GM19438 (cell line): ENCODE measurements around the gene CPA4.

ENCODE experiments used
- ATAC-seq: cut with Tn5 transposase; IDR thresholded peaks from one replicate; pipeline ENCODE4 v1.9.1; 2021; ENCODE audit warnings: low read depth; ENCODE audit not compliant: unreplicated experiment

The CPA4 gene

GRCh38 chr7:130274983-130275591 lies 17.9 kb upstream of the CPA4 start:
- no peak for ATAC-seq

DNA sequence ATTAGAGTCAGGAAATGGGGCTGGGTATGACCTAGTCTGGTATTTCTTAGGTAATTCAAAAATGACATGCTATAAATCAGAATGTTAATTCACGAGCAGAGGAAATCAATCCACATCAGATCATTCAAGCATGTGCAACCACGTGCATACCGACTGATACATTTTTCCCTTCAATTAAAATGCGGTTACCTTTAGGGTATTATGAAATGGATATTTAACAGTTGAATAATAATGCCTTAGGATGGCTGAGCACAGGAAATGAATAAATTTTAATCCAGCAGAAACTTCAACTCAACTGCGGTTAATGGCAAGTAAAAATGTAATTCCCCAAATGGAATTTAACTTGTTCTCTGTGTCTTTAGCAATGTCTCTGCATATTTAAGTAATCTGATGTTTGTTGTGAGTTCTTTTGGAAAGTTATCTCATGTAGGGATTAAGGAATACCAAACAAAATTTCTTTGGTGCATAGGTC lies 17.1 kb upstream of the CPA4 start:
- ATAC-seq = no peak

DNA sequence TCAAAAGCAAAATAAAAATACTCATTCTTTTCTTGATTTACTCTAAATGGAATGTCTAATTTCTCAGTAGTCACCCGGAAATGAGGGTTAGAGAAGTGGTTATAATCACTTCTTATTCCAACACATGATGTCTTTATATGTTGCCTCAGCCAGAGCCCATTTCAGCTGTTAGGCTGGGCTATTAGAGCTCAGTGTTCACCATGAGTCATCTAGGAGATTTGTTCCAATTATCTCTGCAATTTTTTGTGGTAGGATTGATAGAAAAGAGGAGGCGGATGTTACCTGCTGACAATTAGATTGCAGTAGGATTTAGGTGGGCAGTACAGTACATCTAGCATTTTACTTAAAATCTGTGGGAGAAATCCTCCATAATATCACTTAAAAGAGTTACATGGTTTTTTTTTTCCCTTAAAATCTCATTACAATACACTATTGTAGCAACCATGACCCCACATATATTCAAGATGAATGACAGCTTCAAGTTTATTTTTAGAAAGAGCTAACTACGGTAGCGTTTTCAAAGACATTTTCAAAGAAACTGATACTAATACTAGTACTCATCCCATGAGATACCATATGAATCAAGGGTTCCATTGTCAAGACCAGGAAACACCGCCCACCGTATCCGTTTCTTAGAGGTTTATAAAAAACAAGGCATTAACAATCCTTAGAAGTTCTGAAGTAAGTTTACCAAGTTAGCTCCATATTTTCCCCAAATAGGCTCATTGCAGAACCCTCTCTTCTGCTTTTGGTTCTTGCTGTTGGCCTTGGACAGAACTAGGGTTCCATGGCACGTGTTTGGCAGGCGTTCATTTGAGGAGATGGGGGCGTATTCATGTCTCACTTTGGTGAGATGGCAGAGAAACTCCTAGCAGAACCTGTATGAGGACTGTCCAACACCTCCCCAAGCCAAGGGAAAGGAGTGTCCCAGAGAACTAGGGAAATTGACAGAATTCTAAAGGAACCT lies 15.9 kb upstream of the CPA4 start:
- ATAC-seq = no peak

- ATAC-seq = no peak
Observed at GRCh38 chr7:130277763-130278643, 15.0 kb upstream of the CPA4 start.

DNA sequence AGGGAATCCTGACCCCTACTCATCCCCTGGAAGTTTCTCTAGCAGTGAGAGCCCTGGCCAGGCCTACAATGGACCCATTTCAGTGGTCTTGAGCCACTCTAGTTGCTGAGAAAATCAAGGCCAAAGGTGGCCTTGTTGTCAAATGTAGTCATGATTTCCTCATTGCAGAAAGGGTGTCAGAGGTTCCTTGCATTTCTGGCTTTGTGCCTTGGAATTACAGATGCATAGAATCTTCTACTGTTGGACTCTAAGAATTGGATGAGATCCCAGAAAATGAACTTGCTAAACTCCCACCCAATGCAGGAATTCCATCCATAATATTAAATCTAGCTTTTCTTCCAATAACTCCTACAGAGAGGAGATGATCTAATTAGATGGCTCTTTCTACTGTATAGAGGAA lies 14.1 kb upstream of the CPA4 start:
- ATAC-seq = no peak

DNA sequence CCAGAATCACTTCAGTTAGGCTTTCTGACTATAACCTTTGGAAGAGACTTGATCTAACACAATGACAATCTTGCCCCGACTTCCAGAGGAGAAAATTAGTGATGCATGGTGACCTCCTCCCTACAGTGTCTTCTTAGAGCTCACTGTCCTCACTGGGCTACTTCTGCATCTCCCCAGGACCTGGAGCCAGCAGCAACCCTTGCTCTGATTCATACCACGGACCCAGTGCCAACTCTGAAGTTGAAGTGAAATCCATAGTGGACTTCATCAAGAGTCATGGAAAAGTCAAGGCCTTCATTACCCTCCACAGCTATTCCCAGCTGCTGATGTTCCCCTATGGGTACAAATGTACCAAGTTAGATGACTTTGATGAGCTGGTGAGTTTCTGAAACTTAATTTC lies 13.7 kb upstream of the CPA4 start:
- no peak for ATAC-seq

GRCh38 chr7:130279906-130280305 lies 13.1 kb upstream of the CPA4 start:
- ATAC-seq = no peak

GRCh38 chr7:130281260-130281659 lies 11.7 kb upstream of the CPA4 start:
- ATAC-seq = no peak

- no peak for ATAC-seq
Observed at GRCh38 chr7:130286881-130287280, 6.1 kb upstream of the CPA4 start.

GRCh38 chr7:130288168-130288567 lies 4.8 kb upstream of the CPA4 start:
- ATAC-seq = no peak

DNA sequence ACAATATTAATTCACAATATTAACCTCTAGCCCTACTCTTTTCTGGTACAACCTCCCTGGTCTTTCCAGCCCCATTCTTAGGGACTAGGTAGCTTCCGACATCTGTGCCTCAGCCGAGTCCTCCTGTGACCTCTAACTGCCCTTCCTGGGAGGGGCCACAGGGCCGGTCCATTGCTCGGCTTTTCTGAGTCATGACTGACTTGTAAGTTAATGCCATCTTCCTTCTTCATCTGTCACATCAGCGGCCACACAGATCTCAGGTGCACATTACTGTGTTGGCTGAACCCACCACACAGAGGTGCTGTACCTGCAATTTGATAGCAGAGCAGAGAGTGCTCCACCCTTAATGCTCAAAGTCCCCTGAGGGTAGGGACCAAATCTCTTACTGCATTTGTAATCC lies 4.1 kb upstream of the CPA4 start:
- ATAC-seq = no peak

DNA sequence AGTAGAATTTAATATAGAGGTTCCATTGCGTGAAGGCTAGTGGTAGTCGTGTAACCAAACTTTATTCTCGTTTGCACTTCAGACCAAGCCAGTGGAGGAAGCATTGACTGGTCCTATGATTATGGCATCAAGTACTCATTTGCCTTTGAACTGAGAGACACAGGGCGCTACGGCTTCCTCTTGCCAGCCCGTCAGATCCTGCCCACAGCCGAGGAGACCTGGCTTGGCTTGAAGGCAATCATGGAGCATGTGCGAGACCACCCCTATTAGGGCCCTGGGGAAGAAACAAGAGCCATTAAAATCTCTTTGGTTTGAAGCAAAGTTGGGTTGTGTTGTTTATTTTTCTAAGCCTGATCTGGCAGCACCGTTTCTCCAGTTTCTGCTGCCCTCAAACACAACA lies 3.5 kb upstream of the CPA4 start:
- ATAC-seq = no peak

- no peak for ATAC-seq
Observed at GRCh38 chr7:130290745-130291144, 2.2 kb upstream of the CPA4 start.

DNA sequence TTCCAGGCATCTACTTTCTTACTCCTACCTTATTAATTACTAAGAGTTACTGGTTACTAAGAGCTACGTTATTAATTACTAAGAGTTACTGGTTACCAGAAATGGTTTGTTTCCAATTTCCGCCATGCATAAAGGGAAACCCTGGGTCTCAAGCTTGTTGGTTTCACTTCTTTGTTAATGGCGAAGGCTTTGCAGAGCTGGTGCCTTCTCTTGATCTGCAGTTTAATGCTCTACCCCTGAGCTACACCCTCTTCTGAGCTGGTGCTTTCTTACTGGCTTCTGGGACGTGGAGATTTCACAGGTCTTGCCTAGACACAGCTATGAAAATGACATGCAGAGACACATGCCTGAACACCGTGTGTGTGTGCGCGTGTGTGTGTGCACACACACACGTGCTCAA lies 560 bp downstream of the CPA4 start:
- ATAC-seq = peak; percentile 73

DNA sequence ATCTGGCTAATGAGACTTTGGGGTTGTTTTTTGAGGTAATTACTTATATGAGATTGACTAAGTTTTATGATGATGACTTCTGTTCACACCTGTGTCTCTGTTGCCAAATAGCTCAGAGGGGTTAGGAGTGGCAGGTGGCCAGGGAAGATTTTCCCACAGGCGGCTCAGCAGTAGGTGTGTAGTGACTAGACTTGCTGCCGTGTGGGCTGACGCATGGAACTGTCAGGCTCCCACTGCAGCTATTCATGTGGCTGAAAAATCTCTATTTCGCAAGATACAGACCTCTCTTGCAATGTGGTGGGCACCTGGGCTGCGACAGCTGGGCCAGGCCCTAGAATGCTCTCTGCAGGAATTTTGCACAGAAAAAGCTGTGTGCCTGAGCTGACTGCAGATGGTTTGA lies 1.4 kb downstream of the CPA4 start:
- no peak for ATAC-seq

GRCh38 chr7:130296221-130296951 lies 3.4 kb downstream of the CPA4 start:
- no peak for ATAC-seq

GRCh38 chr7:130297628-130298543 lies 4.9 kb downstream of the CPA4 start:
- no peak for ATAC-seq

DNA sequence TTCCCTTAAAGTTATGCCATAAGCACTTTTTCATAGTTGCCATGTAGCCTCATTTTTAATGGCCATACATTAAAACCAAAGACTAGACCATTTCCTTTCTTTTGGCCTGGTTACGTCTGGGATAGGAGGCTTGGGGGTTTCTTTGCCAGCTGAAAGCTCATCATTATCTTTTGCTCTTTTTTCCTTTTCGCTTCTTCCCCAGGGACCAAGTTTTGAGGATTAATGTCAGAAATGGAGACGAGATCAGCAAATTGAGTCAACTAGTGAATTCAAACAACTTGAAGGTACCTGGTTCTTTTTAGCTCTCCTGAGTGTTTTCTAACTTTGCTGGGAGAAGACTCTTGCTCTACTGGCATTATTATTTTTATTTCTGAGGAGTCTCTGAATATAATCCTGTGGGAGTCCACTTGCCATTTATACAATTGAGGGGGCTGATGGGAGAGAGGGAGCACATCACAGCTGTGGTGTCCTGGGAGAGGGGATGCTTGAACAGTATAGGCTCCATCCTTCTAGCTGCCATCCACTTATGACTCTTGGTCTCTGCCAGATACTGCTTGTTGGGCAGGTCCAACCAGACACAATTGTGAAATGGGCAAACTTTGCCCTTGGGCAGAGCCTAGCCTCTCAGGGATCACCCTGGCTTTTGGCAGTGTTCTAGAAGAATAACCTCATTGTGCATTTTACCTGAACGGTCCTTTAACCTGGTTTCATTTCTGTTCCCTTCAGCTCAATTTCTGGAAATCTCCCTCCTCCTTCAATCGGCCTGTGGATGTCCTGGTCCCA lies 5.8 kb downstream of the CPA4 start:
- ATAC-seq = no peak
